ENCODE results near the gene N4BP2. TPM values are rescaled to one million over a fixed set of nuclear protein-coding genes. Genes with fewer than 3 reads are reported as not detected.

Gene N4BP2
- total RNA-seq, 1 experiment from 2014 or later: 8.8 TPM

- DNase-seq (ENCODE audit: unreplicated experiment): no peak
- intact Hi-C loops (cut with micrococcal nuclease): no loop called here
- H3K27me3 Mint-ChIP-seq (ENCODE audit: insufficient read depth, unreplicated experiment): no peaks in the 10 kb centered on the region
- no peak overlapping the region for H3K27ac Mint-ChIP-seq (ENCODE audit: low read depth, unreplicated experiment)
- CTCF ChIA-PET: interaction anchor here (0.5 to 0.7 kb wide), 3 partner anchors 39 to 1070 kb away, joined by 3 read pairs; no protein-coding TSS in a partner anchor
- BruUV-seq (replicated peaks): no TSS peak
- H3K4me1 Mint-ChIP-seq (ENCODE audit: insufficient read depth, unreplicated experiment): no peaks in the 10 kb centered on the region
- H3K4me3 Mint-ChIP-seq (ENCODE audit: unreplicated experiment): no peak overlapping the region
- POLR2A ChIA-PET: interaction anchor here (1.2 kb wide), 1 partner anchor 12 kb away, joined by 3 read pairs; no protein-coding TSS in a partner anchor
- TF ChIP-seq CTCF (IDR thresholded peaks at IDR 0.05; ENCODE audit: unreplicated experiment): no peak
- no peaks in the 10 kb centered on the region for H3K36me3 Mint-ChIP-seq (ENCODE audit: insufficient read depth, unreplicated experiment)
- no peaks in the 10 kb centered on the region for H3K9me3 Mint-ChIP-seq (ENCODE audit: unreplicated experiment)
These were observed 138.8 kb downstream of the N4BP2 start for GRCh38 chr4:40195182-40196177.

- H3K27ac Mint-ChIP-seq (ENCODE audit: low read depth, unreplicated experiment): no peak overlapping the region
- DNase-seq (ENCODE audit: unreplicated experiment): no peak
- BruUV-seq (replicated peaks): no TSS peak
- ChIA-PET CTCF (interaction anchor here (0.7 kb wide), 1 partner anchor 40 kb away, joined by 3 read pairs; no protein-coding TSS in a partner anchor), POLR2A (interaction anchor here (1.2 to 1.4 kb wide), 2 partner anchors 12 to 15 kb away, joined by 3 to 5 read pairs; no protein-coding TSS in a partner anchor)
- no peaks in the 10 kb centered on the region for H3K4me1 Mint-ChIP-seq (ENCODE audit: insufficient read depth, unreplicated experiment)
- intact Hi-C loops (cut with micrococcal nuclease): no loop called here
- H3K4me3 Mint-ChIP-seq (ENCODE audit: unreplicated experiment): no peak overlapping the region
- H3K36me3 Mint-ChIP-seq (ENCODE audit: insufficient read depth, unreplicated experiment): no peaks in the 10 kb centered on the region
- no peak for TF ChIP-seq CTCF (IDR thresholded peaks at IDR 0.05; ENCODE audit: unreplicated experiment)
- no peaks in the 10 kb centered on the region for H3K27me3 Mint-ChIP-seq (ENCODE audit: insufficient read depth, unreplicated experiment)
- no peaks in the 10 kb centered on the region for H3K9me3 Mint-ChIP-seq (ENCODE audit: unreplicated experiment)
These were observed 139.6 kb downstream of the N4BP2 start for GRCh38 chr4:40196272-40196671.

GRCh38 chr4:40196724-40197281 is 140.2 kb downstream of the N4BP2 start, which contains the start of gene RHOH:
TSS of gene RHOH (plus strand) at chr4:40197031. CDS start at chr4:40243387, 46,356 bp downstream.
- Mint-ChIP-seq H3K27ac (ENCODE audit: low read depth, unreplicated experiment) (no peak within 1 kb of the TSS), H3K4me1 (ENCODE audit: insufficient read depth, unreplicated experiment) (no peaks in the 10 kb centered on the region), H3K4me3 (ENCODE audit: unreplicated experiment) (no peak within 1 kb of the TSS), H3K9me3 (ENCODE audit: unreplicated experiment) (no peaks in the 10 kb centered on the region), H3K36me3 (ENCODE audit: insufficient read depth, unreplicated experiment) (no peaks in the 10 kb centered on the region), H3K27me3 (ENCODE audit: insufficient read depth, unreplicated experiment) (no peaks in the 10 kb centered on the region)
- no peak for TF ChIP-seq CTCF (IDR thresholded peaks at IDR 0.05; ENCODE audit: unreplicated experiment)
- ChIA-PET POLR2A (interaction anchor here (0.5 to 1.4 kb wide), 5 partner anchors 11 to 1156 kb away, joined by 3 to 5 read pairs (median 3); no protein-coding TSS in a partner anchor), CTCF (no interaction called here)
- no TSS peak for BruUV-seq (replicated peaks)
- no peak for DNase-seq (ENCODE audit: unreplicated experiment)
- intact Hi-C loops (cut with micrococcal nuclease): no loop called here

Measured in MCF 10A (cell line).